NCI-H146 treated with DMSO at 0.1 percent for 48 hours (cell line): ENCODE results near the gene ATG4C.
"Not testable (repeated sequence)": the region's sequence is repeated elsewhere in the genome, so short reads cannot be mapped to it uniquely, and the experiment has no call there.

Source experiments
- DNase-seq: peaks from one replicate; lab custom pipeline; 2025; ENCODE audit not compliant: unreplicated experiment; lab: John Stamatoyannopoulos, UW

Gene ATG4C

DNA sequence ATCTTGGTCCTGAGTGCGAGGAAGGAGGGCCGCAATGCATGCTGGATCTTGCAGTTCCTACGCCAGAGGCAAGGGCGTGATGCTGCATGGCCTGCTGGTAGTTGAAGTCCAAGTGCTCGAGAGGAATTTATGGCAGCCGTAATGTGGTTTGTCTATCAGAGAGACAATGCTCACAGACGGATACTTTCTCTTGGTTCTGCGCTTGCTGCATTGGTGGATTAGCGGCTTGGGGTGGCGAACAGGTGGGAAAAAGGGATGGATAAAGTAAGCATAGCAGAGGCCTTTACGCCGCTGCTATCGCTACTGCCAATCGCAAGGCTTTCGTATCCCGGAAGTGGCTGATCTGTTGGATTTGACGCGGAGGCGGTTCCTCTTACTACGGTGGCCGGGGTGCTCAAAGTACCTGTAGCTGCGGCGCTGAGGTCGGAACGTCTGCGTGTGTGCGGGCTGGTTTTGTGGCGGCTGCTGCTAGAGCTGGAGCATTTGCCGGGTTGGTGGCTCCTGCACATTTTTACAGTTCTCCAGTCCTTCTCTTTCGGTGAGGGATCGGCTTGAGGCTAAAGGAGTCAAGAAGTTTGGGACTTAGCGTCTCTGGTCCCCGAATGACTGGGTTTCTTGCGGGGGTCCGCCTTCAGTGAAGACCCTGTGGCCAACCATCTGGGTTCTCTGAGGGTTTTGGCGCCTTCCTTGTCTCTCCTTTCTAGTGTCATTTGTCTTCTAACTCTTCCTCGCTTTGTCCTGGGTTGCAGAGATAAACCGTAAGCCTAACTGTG lies at the start of gene ATG4C:
ATG4C (plus strand) TSS at position 397 of the 773 bp plus-strand sequence. CDS start 19,655 bp downstream, outside the sequence.
- peak; percentile 95 for DNase-seq

DNA sequence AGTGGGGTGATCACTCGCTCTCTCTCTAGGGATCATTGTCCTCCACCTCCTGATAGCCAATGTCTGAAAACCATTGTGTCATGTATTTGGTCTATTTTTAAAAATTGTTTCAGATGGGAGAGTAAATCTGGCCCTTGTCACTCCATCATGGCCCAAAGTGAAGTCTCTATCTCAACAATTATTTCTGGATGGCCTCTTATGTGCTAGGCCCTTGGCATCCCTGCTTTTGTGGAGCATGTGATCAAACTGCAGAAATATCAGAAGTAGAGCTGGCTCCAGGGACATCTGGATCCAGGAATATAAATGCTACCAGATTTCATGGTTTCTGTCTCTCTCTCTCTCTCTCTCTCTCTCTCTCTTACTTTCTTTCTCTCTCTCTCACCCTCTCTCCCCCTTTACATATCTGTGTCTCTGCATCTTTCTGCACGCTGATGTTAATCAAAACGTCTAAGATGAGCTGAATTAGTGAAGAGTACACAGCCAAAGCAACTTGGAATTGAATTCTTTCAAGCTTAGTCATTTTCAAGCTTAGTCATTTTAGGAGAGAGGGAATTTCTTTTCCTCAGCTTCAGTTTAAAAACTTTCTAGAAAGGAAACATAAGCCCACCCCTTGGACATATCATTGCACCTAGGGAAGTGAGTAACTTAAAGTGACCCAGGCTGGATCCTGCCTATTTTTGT lies 48.3 kb upstream of the ATG4C start:
- DNase-seq, result no peak

GRCh38 chr1:62740701-62741100 lies 43.2 kb upstream of the ATG4C start:
- not testable (repeated sequence) for DNase-seq

DNA sequence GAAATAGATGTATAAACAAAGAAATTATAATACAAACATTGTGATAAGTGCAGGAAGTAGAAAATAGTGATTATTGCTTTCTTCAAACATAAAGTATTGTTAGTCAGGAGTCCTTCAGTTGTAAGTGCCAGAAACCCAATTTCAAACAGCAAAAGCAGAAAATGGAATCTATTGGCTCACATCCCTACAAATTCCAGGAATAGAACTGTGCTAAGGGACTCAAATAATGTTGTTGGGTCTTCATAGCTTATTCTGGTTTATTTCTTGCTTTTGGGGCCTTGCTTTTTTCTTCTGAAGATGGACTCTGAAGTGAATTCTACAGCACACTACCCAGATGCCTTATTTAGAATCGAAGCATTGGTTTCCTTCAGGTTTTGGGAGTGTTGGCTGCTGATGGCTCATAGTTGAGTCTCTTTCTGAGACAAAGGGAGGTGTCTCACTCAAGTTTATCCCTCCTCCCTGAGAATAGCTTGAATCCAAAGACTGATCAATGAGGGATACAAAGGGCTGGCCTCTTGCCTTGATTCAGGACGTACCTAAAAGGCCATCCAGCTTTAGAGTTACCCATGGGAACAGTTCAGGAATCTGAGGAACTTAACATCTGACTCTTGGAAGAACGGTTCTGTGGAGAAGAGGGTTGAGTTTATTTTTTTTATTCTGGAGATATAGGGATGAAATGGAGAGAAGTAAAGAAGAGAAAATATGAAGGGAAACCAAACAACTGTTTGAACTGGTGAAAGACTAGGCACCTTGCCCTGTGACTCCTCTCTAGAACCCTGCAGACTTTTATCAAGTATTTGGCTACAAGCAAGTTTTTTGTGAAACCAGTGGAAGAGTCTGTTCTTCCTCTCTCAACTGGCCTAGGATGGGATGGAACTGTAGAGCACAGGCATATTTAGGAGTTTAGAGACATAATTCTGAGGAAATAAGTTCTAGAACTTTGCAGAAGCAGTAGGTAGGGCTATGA lies 39.0 kb upstream of the ATG4C start:
- DNase-seq, result no peak

DNA sequence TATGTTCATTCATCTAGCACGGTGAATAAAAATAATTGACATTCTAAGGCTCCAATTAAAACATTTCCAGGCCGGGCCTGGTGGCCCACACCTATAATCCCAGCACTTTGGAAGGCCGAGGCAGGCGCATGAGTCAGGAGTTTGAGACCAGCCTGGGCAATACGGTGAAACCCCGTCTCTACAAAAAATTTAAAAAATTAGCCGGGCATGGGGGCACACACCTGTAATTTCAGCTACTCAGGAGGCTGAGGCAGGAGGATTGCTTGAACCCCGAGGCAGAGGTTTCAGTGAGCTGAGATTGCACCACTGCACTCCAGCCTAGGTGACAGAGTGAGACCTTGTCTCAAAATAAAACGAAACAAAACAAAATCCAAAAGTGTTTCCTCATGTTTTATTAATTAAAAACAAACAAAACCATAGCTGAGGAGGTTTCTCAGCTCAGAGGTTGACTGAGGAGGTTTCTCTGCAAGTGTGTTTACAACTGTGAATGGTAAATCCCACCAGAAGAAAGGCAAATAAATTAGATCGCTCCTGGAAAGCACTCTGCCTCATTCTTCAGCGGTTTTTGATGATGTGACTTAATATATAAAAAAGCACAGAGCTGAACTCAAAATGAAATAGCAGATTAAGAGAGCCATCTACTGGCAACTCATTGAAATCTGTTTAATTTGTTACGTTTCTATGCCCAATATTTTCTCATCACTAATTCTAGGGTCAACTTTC lies 37.7 kb upstream of the ATG4C start:
- DNase-seq, result peak; percentile 46

GRCh38 chr1:62746809-62747138 lies 37.2 kb upstream of the ATG4C start:
- no peak for DNase-seq

GRCh38 chr1:62753031-62753965 lies 30.6 kb upstream of the ATG4C start:
- no peak for DNase-seq

DNA sequence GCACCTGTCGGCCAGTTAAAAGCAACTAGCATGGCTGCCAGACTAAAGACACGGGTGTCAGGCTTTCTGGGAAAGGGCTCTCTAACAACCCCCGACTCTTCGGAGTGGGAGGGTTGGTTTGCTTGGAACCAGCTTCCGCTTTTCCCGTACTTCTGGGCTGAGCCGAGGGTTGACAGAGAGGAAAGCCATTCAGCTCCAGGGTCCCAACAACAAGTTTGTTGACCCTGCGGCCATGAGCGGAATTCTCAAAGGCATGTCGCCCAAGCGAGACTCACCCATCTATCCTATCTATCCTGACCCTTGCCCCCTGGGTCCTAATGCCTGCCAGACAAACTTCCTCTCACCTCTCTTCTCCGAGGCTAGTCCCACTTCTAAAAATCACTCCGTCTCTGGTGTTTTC lies 29.0 kb upstream of the ATG4C start:
- not testable (repeated sequence) for DNase-seq

DNA sequence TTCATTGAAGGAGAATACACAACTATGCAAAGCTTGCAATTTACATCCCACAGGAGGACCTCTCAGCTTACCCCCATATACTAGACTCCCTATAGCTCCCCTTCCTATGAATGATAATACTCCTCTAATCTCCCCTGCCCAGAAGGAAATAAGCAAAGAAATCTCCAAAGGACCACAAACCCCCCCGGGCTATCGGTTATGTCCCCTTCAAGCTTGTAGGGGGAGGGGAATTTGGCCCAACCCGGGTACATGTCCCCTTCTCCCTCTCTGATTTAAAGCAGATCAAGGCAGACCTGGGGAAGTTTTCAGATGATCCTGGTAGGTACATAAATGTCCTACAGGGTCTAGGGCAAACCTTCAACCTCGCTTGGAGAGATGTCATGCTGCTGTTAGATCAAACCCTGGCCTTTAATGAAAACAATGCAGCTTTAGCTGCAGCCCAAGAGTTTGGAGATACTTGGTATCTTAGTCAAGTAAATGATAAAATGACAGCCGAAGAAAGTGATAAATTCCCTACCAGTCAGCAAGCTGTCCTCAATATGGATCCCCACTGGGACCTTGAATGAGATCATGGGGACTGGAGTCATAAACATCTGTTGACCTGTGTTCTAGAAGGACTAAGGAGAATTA lies 27.6 kb upstream of the ATG4C start:
- not testable (repeated sequence) for DNase-seq

GRCh38 chr1:62759232-62759875 lies 24.6 kb upstream of the ATG4C start:
- DNase-seq, result not testable (repeated sequence)

DNA sequence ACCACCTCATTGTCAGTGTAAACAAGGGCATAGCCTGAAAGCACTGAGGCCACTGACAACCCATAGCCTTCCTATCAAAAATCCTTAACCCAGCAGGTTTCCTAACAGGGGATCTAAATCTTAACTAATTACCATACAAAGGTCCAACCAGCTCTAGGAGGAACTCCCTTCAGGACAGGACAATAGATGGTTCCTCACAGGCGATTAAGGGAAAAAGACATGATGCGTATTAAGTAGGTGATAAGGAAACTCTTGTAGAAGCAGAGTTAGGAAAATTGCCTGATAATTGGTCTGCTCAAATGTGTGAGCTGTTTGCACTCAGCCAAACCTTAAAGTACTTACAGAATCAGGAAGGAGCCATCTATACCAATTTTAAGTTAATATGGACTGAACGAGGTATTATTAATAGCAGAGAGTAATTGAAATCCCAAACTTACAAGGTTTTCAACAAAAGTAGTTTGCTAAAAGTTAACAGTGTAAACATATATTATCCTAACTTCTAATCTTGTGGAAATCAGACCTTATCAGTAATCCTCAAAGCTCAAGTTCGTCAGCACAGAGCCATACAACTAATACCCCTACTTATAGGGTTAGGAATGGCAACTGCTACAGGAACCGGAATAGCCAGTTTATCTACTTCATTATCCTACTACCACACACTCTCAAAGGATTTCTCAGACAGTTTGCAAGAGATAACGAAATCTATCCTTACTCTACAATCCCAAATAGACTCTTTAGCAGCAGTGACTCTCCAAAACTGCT lies 23.7 kb upstream of the ATG4C start:
- DNase-seq, result not testable (repeated sequence)

GRCh38 chr1:62761223-62761870 lies 22.6 kb upstream of the ATG4C start:
- not testable (repeated sequence) for DNase-seq

DNA sequence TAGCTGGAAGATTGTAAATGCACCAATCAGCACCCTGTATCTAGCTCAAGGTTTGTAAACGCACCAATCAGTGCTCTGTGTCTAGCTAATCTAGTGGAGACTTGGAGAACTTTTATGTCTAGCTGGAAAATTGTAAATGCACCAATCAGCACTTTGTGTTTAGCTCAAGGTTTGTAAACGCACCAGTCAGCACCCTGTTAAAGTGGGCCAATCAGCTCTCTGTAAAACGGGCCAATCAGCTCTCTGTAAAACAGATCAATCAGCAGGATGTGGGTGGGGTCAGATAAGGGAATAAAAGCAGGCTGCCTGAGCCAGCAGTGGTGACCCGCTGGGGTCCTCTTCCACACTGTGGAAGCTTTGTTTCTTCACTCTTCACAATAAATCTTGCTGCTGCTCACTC lies 21.9 kb upstream of the ATG4C start:
- DNase-seq, result not testable (repeated sequence)

DNA sequence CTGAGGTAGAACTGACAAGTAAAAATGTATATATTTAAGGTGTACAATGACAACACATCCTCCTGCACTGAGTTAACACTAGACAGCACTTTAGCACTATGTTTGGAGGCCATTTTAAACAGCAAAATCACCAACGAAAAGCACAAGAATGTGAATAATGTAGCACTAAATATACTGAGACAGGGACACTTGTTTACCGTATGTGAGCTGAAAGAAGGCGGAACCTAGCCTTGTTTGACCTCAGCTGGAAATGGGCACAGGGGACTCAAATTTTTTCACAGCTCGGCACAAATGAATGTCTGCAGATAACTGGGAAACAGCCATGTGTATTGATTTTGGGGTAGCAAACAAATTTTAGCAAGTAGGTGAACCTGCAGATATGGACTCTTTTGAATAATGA lies 18.0 kb upstream of the ATG4C start:
- DNase-seq, result no peak

DNA sequence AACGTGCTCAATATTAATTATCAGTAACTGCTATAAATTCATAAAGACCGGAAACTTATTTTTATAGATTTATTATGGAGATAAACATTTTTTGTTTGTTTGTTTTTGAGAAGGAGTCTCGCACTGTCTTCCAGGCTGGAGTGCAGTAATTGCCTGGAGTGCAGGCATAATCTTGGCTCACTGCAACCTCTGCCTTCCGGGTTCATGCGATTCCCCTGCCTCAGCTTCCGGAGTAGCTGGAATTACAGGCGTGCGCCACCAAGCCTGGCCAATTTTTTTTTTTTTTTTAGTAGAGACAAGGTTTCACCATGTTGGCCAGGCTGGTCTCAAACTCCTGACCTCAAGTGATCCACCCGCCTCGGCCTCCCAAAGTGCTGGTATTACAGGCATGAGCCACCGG lies 15.4 kb upstream of the ATG4C start:
- not testable (repeated sequence) for DNase-seq

GRCh38 chr1:62772607-62773295 lies 11.2 kb upstream of the ATG4C start:
- DNase-seq, result no peak

- DNase-seq, result no peak
Observed at GRCh38 chr1:62774006-62774405, 9.9 kb upstream of the ATG4C start.
